BJ (cell line): ENCODE measurements around the gene IFNK. TPM values are rescaled to one million over a fixed set of nuclear protein-coding genes. Genes with fewer than 3 reads are reported as not detected.
A peak's percentile ranks its signal among the peaks of the same experiment; 100 is the strongest.

ENCODE experiments used
- CTCF ChIA-PET: fragments of 350-600 bp; formaldehyde crosslinking; extraction: SDS; loops from one replicate; lab custom pipeline; 2021; ENCODE audit warnings: antibody characterized with exemption, inconsistent platforms; lab: Yijun Ruan, JAX
- POLR2A ChIA-PET: fragments of 300-600 bp; sonication (Branson Sonifier 250); formaldehyde crosslinking; extraction: SDS; loops from one replicate; lab custom pipeline; 2021; ENCODE audit warnings: antibody characterized with exemption; lab: Charles Lee
- DNase-seq: peaks from one replicate; pipeline ENCODE4 v3.0.0-alpha.2; 2011; ENCODE audit warnings: low read depth
- H3K27me3 ChIP-seq: 2 replicates; pipeline ENCODE4 v1.6.0; 2011; ENCODE audit warnings: low read length; ENCODE audit not compliant: control insufficient read depth, insufficient read depth
- H3K36me3 ChIP-seq: 2 replicates; pipeline ENCODE4 v1.5.1; 2011; ENCODE audit warnings: low read length; ENCODE audit not compliant: control insufficient read depth, insufficient read depth
- H3K4me3 ChIP-seq: 2 replicates; pipeline ENCODE4 v1.5.1; 2011; ENCODE audit warnings: low read depth, mild to moderate bottlenecking, control low read depth, low read length
- polyA plus RNA-seq: library from polyadenylated mRNA; depleted of rRNA; stranded (reverse); fragments of >200 nt; gene quantifications from 2 replicates; pipeline ENCODE4 v1.2.3, GENCODE V29; 2011
- TF ChIP-seq, protein P1 (sequence below): IDR thresholded peaks from 2 replicates; pipeline ENCODE4 v1.5.1; 2011; ENCODE audit warnings: low read depth, mild to moderate bottlenecking, control low read depth, inconsistent platforms, low read length, moderate library complexity; ENCODE audit not compliant: insufficient read depth

IFNK gene
- polyA plus RNA-seq, 1 experiment, result not detected

GRCh38 chr9:27569406-27569805 lies 45.3 kb downstream of the IFNK start:
- ChIA-PET POLR2A (no interaction called here), CTCF (interaction anchor here (1.2 kb wide), 1 partner anchor 231 kb away, joined by 3 read pairs; no protein-coding TSS in a partner anchor)
- H3K36me3 ChIP-seq, result no peaks in the 10 kb centered on the region
- no peaks in the 10 kb centered on the region for H3K27me3 ChIP-seq
- no peak overlapping the region for H3K4me3 ChIP-seq
- DNase-seq, result no peak
- TF ChIP-seq, protein P1, sequence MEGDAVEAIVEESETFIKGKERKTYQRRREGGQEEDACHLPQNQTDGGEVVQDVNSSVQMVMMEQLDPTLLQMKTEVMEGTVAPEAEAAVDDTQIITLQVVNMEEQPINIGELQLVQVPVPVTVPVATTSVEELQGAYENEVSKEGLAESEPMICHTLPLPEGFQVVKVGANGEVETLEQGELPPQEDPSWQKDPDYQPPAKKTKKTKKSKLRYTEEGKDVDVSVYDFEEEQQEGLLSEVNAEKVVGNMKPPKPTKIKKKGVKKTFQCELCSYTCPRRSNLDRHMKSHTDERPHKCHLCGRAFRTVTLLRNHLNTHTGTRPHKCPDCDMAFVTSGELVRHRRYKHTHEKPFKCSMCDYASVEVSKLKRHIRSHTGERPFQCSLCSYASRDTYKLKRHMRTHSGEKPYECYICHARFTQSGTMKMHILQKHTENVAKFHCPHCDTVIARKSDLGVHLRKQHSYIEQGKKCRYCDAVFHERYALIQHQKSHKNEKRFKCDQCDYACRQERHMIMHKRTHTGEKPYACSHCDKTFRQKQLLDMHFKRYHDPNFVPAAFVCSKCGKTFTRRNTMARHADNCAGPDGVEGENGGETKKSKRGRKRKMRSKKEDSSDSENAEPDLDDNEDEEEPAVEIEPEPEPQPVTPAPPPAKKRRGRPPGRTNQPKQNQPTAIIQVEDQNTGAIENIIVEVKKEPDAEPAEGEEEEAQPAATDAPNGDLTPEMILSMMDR, result no peak

DNA sequence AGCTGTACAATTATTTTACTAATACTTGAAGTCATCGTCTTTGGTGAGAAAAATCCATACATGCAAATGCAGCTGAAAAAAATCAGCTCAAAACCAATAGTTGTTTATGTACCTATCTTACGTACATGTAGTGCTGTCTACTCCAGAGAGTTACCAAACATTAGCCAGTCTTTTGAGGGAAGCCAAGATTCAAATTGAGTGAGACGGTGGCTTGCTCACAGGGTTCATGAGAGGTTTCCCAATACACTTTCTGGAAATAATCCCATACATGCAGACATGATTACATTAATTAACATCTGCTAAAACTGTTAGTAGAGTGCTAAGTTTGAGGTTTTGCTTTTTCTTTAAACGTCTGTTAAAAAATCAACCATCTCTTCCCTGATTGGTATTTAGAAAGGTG lies 46.9 kb downstream of the IFNK start:
- Histone ChIP-seq H3K27me3 (no peaks in the 10 kb centered on the region), H3K4me3 (no peak overlapping the region), H3K36me3 (no peaks in the 10 kb centered on the region)
- ChIA-PET CTCF (interaction anchor here (0.6 to 1.2 kb wide), 3 partner anchors 11 to 42 kb away, joined by 3 to 5 read pairs (median 4); partner anchors contain the start of gene MOB3B), POLR2A (no interaction called here)
- DNase-seq, result no peak
- TF ChIP-seq, protein P1, result no peak

GRCh38 chr9:27572061-27572460 lies 48.0 kb downstream of the IFNK start:
- CTCF ChIA-PET, result no interaction called here
- POLR2A ChIA-PET, result no interaction called here
- Histone ChIP-seq H3K36me3 (no peaks in the 10 kb centered on the region), H3K27me3 (no peaks in the 10 kb centered on the region), H3K4me3 (no peak overlapping the region)
- TF ChIP-seq, protein P1, result no peak
- no peak for DNase-seq

- CTCF ChIA-PET, result interaction anchor here (0.6 kb wide), 1 partner anchor 472 kb away, joined by 4 read pairs; no protein-coding TSS in a partner anchor
- Histone ChIP-seq H3K4me3 (peak overlapping the region; percentile 52), H3K36me3 (no peaks in the 10 kb centered on the region), H3K27me3 (no peaks in the 10 kb centered on the region)
- POLR2A ChIA-PET, result no interaction called here
- no peak for DNase-seq
- TF ChIP-seq, protein P1, result no peak
Measured at GRCh38 chr9:27572566-27572917, 48.5 kb downstream of the IFNK start.

DNA sequence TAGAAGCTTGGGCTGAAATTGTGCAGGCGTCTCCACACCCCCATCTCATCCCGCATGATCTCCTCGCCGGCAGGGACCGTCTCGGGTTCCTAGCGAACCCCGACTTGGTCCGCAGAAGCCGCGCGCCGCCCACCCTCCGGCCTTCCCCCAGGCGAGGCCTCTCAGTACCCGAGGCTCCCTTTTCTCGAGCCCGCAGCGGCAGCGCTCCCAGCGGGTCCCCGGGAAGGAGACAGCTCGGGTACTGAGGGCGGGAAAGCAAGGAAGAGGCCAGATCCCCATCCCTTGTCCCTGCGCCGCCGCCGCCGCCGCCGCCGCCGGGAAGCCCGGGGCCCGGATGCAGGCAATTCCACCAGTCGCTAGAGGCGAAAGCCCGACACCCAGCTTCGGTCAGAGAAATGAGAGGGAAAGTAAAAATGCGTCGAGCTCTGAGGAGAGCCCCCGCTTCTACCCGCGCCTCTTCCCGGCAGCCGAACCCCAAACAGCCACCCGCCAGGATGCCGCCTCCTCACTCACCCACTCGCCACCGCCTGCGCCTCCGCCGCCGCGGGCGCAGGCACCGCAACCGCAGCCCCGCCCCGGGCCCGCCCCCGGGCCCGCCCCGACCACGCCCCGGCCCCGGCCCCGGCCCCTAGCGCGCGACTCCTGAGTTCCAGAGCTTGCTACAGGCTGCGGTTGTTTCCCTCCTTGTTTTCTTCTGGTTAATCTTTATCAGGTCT lies 49.0 kb downstream of the IFNK start, which contains the start of gene C9orf72:
Gene C9orf72 (minus strand): TSS at position 564 of the 716 bp plus-strand sequence. CDS start 6,361 bp downstream, outside the sequence.
- ChIA-PET CTCF (interaction anchor here (0.6 kb wide), 1 partner anchor 472 kb away, joined by 4 read pairs; no protein-coding TSS in a partner anchor), POLR2A (interaction anchor here (0.6 to 1.0 kb wide), 2 partner anchors 18 to 26 kb away, joined by 3 to 4 read pairs; no protein-coding TSS in a partner anchor)
- H3K27me3 ChIP-seq, result no peaks in the 10 kb centered on the region
- TF ChIP-seq, protein P1, result no peak
- H3K36me3 ChIP-seq, result no peaks in the 10 kb centered on the region
- peak within 1 kb of the TSS; percentile 52 for H3K4me3 ChIP-seq
- no peak for DNase-seq
